Right lobe of liver (tissue), 4 donors: Measurements from ENCODE around the gene GLYR1.

Source experiments
- POLR2A ChIP-seq: fragments of 450-650 bp; IDR thresholded peaks from one replicate; pipeline ENCODE4 v1.6.1; 2017; ENCODE audit warnings: antibody characterized with exemption, mild to moderate bottlenecking
- TF ChIP-seq, protein P1 (sequence below), 4 donors: fragments of 200-600 bp in 3 of 4; fragments of 450-650 bp in 1 of 4; IDR thresholded peaks; one replicate each; pipeline versions ENCODE4 v1.5.1 to v1.8.0; 2016 to 2022; ENCODE audit warnings: antibody characterized with exemption in 4 of 4, mild to moderate bottlenecking in 2 of 4
- donor health status: DM: no; HTN: no; CAD: no.
- donor health status: DM: no; HTN: no; CAD: no.
- donor health status: DM: no; HTN: yes; CAD: no.

DNA sequence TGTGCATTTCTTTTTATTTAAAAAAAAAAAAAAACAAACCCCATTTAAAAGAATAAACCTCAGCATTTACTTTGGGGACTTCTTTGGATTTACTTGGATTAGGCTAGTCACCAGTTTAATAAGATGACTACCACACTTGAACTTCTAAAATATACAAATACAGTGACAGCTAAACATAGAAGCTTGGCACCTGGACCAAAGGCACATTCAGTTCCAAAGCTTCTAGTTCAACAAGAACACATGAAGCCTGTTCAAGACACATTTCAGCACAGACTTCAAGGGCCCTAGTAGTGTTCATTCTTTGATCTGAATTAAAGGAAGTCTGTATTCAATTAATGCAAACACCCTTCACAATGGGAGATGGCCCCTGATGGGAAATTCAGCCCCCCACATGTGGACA is 33.0 kb downstream of the GLYR1 start:
- TF ChIP-seq, protein P1, sequence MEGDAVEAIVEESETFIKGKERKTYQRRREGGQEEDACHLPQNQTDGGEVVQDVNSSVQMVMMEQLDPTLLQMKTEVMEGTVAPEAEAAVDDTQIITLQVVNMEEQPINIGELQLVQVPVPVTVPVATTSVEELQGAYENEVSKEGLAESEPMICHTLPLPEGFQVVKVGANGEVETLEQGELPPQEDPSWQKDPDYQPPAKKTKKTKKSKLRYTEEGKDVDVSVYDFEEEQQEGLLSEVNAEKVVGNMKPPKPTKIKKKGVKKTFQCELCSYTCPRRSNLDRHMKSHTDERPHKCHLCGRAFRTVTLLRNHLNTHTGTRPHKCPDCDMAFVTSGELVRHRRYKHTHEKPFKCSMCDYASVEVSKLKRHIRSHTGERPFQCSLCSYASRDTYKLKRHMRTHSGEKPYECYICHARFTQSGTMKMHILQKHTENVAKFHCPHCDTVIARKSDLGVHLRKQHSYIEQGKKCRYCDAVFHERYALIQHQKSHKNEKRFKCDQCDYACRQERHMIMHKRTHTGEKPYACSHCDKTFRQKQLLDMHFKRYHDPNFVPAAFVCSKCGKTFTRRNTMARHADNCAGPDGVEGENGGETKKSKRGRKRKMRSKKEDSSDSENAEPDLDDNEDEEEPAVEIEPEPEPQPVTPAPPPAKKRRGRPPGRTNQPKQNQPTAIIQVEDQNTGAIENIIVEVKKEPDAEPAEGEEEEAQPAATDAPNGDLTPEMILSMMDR (IDR thresholded peaks at IDR 0.05) = no peak
- no peak for TF ChIP-seq POLR2A
